ENCODE data around the gene VPS11.

Gene VPS11

GRCh38 chr11:119126675-119127268 lies 59.2 kb downstream of the VPS11 start:
- no peak for DNase-seq

DNA sequence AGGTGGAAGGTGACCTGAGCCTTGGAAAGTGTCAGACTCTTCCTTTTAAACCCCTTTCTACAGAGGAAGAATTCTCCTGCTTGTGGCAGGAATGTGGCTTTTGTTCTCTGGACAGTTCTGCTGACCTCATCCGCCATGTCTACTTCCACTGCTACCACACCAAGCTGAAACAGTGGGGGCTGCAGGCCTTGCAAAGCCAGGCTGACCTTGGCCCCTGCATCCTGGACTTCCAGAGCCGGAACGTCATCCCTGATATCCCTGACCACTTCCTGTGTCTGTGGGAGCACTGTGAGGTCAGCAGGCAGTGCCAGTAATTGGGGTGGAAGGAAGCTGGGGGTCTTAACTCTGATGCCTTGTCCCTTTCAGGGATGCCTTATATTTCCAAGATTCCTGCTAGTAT lies 63.0 kb downstream of the VPS11 start:
- no peak for DNase-seq

Measured in stimulated activated CD8-positive, alpha-beta memory T cell treated with anti-CD3 and anti-CD28 coated beads, Interleukin-4, amount 100 ng/mL, for 48 hours (primary cell).